ENCODE measurements around the gene HECW1.
"Not testable (repeated sequence)": the region's sequence is repeated elsewhere in the genome, so short reads cannot be mapped to it uniquely, and the experiment has no call there.

Gene HECW1

DNA sequence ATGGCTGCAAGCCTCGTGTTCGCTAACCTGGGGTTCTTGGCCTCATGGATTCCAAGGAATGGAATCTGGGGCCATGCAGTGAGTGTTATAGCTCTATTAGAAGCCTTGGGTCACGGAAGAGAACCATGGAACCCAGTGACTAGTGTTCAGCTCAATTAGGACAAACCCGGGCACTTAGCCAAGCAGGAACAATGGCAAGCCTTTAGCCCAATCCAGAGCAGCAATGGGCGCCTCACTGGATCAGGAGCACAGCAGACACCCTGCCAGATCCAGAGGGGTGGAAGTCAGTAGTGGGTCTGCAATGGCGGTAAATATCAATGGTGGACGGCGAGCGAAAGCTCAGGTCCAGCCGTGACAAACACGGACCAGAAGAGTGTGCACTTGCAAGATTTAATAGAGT, 98.1 kb downstream of the HECW1 start:
- not testable (repeated sequence) for ATAC-seq

DNA sequence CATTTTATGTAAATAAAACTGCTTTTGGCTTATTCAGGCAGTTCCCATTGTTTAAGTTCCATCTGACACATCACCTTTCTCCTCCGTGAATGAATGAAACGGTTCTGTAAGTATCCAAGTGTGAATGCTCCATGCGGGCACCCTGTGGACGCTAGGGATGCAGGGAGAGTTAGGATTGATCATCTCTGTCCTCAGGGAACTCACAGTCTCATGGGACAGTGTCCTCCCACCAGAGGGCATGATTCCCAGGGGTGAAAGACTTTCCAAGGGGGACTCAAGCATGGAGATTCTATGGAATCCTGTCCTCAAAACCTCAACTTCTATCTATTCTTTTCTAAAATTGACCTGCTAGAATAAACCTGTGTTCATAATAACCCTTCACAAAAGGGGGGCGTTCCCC, 98.8 kb downstream of the HECW1 start:
- ATAC-seq = no peak

DNA sequence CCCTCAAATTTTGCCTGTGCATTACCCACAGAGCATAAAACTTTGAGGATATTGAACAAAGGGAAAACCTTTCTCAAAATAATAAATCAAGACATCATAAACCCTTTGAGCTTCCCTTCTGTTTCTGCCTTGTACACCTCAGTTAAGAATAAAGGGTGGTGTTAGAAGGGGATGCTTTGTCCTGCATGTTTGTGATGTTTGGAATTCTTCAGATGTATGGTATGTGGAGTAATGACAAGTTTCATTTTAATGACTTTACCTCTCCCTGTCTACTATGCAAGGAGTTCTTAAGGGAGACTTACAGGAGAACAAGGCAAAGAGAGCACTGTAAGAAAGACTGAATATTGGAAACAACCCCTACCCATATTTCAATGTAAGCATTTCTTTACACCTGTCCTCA, 99.2 kb downstream of the HECW1 start:
- no peak for ATAC-seq

DNA sequence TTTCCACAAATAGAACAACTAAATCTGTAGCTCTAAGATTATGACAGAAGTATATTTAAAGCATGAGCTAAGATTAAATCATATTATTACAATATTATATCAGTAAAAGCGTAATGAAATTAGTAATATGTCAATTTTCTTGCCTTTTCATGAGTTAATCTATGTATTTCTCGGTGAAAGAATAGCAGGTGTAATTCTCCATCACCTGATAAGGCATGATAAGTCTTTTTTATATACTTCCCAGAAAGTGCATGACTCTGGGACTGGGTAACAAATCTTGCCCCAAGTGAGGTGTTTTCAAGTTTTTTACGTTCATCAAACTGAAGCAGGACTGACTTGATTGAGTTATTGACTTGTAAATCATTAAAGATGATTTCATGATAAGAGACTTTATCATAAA, 100.5 kb downstream of the HECW1 start:
- no peak for ATAC-seq

DNA sequence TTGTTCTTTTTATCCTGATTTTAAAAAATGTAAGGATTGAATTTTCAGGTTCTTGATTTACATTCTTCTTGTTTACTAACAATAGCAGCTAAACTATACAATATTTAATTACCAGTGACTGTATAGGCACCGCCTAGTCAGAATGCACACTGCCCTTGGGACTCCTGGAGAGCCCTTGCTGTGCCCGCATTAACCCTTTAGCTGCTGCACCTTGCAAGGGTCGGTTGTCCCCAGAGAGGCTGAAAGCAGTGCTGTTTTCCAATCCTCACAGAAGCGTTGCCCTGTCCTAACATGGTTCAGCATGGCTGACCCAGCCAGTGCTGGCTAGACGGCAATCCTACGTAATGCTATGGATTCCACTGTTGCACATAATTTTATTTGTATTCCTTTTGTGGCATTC, 102.6 kb downstream of the HECW1 start:
- no peak for ATAC-seq

DNA sequence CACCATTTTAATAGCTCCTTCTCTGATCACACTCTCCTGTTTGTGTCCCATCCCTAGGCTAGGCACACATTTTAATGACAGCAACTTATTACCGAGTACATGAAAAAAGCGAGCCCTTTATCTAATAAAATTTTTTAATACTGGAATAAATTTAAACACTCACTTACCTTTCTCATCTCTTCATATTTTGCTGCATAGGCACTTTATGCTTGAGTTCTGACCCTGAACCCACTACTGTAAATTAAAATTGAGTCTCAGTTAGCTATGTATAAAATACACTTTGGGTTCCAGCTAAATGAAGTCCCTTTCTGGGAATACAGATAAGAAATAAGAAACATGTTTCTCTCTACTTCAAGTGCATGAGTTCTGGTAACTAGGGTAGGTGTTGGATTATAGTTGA, 104.6 kb downstream of the HECW1 start:
- no peak for ATAC-seq

DNA sequence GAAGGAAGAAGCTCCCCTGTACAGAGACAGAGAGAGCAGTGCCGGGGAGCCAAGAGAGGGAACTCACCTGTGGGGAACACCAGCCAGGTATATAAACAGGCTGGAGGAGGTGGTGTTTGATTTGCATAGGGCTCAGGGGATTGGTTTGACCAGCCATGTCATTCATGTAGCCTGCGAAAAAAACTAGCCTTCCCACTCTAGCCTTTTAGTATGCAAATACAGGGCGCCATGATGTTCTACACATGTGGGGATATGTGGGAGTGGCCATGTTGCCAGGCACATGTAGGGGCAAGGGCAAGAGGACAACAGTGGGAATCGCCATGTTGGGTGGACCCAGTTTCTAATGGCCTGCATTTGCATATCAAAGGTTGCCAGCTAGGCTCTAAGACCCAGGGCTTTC, 106.5 kb downstream of the HECW1 start:
- not testable (repeated sequence) for ATAC-seq

DNA sequence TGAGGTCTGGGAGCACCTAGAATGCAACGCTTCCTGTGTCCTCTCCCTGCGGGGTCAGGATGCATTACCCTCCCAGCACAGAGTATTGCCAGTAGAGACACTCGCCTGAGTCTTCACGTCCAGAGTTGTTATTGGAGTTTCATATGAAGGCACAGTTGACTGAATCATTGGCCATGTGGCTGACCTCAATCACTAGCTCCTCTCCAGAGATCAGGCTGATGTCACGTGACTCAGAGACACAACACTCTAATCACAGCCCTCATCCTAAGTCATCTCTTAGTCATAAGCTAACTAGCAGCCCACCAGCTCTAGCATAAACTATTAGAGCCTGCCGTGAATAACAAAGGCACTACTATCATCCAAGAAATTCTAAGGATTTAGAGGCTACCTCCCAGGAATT, 107.8 kb downstream of the HECW1 start:
- peak in 1 of 2 donors; percentile 38 for ATAC-seq

DNA sequence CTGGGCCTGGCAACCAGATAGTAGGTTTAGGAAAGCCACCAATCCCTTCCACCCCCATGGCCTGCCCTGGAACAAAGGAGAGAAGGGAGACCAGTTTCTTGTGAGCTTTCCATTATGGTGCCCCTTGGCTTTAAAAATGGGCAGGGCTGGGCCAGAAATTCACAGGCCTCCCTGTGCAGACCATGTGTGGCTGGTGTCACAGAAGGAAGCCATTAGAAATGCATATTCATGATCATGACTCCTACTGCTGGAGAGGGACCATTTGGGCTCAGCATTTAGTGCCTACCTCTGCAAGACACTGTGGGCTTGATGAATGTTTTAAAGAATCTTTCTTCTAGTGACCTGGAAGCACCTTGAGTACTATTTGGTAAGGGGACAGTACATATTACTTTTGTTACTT, 108.3 kb downstream of the HECW1 start:
- no peak for ATAC-seq

DNA sequence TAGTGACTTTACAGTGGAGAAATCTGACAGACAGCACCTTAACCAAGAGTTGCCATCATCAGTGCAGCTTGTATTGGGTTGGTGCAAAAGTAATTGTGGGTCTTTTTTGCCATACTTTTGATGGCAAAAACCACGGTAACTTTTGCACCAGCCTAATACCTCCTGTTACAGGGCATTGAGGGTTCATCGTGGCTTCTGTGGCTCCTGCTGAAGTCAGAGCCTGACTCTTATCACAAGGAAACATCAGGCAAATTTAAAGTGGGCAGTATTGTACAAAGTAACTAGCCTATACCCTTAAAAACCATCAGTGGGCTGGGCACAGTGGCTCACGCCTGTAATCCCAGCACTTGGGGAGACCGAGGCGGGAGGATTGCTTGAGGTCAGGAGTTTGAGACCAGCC, 117.4 kb downstream of the HECW1 start:
- no peak for ATAC-seq

DNA sequence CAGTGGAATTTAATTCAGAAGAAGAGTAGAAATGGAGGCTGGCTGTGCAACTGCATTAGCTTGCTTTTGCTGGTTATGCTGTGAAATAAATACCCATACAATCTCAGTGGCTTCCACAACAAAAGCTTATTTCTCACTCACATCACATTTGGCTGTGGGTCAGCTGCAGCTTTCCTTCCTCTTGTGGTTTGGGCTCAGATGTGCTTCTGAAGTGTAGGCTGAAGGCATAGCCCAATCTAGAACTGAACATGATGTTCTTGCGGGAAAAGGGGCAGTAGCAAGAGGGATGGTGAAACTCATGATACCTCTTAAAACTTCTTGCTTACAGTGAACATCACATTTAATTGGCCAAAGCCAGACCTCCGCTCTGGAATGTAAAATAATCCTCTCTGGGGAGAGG, 119.9 kb downstream of the HECW1 start:
- ATAC-seq = no peak

DNA sequence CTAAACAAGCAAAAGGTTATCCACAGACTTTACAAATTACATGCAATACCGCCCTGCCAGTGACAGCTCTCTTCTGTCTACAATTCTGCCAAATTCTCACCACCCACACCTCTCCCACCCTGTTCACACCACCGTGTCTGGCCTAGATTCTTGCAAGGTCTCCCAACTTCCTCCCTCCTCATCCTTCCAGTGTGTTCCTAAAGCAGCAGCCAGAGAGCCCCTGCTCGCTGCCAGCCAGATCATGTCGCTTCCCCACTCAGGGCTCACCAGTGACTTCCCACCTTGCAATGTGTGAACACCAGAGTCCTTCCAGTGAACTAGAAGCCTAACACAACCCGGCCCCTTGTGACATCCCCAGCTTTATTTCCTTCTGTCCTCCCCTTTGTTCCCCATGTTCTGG, 121.6 kb downstream of the HECW1 start:
- ATAC-seq = no peak

DNA sequence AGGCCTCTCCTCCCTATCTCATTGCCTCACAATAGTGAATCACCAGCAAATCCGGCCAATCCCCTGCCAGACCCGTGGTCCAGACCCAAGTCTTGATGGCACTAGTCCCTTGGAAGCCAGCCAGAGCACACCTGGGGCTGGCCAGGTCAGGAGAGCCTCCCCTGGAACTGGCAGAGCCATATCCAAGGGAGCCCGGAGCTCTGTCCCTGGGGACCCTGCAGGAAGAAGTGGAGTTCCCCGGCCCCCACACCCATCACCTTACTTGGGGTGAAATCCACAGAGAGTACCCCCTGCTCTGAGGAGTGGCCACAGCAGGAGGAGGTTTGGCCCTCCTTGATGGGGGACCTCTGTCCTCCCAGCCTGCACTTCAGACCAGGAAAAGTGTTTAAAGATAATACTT, 122.5 kb downstream of the HECW1 start:
- ATAC-seq = no peak

DNA sequence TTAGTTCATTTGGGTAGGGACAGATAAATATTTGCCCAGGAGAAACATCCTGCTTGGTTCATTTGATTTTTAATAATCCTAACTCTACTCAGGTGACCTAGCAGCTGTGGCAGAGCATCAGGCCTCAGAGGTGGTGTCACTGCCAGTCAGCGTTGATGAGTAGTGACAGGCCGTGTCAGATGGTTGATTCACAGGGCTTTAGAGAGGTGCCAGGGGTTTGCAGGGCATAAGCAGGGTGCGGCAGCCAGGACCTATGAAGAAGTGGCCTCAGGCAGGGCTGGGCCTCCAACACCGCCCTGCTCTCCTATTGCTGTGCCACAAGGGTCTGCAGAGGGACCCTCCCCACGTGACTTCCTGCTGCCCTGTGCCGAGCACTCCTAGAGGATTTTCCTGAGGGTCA, 128.1 kb downstream of the HECW1 start:
- ATAC-seq = no peak

DNA sequence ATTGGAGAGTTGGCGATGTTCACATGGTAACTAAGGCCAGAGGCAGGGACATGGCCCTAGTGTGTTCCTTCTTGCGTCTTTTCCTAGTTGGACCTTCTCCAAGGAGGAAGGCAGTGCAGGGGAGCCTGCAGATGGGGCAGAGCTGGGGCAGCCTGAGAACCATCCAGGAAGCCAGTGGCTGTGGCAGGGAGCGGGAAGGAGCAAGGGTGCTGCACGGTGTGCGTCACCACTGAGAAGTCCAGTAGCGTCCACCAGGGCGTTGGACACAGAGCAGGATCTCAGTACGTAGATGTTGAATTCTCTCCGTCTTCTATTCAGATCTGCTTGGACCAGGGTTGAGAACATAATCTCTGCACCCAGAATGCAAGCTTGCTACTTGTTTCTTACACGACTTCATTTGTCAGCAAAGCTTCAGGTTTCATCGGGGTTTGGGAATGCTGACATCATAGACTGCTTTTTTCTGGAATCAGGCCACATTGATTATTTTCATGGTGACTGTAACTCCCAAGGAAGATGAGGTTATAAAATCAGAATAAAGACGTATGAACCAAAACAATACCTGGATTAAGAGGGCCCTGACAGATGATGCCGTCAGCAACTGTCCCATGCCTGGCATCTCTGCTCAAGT, 130.3 kb downstream of the HECW1 start:
- no peak for ATAC-seq

DNA sequence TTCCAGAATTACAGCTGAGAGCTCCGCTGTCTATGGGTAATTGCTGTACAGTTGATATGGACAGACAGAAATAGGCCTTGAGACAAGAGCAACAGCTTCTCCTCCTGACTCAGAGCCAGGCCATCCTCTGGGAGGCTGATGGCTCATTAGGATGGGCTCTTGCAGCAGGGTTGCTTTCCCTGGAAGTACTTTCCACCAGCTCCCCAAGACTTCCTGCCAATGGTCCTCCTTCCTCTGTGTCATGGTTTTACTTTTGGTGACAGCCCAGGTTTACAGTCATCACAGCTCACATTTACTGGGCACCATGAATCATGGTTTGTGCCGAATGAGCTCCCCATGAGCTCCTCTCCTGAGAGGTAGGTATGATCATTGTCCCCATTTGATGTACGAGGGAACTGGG, 131.8 kb downstream of the HECW1 start:
- no peak for ATAC-seq

DNA sequence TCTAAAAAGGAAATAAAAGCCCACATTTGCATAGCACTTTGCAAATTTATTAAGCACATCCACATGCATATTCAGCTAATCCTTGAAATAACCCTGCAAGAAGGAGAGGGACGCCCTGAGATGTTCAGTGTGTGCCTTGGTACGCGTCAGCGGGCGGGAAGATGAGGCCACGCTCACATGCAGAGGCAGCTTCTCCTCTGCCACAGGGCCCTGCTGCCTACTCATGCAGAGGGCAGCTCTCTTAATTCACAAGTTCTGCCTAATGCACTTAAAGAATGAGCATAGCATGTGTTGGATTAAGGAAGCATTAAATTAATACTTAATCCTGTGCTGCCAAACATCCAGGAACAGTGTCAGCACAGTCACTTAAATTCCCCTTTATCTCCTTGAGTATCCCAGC, 132.3 kb downstream of the HECW1 start:
- no peak for ATAC-seq

DNA sequence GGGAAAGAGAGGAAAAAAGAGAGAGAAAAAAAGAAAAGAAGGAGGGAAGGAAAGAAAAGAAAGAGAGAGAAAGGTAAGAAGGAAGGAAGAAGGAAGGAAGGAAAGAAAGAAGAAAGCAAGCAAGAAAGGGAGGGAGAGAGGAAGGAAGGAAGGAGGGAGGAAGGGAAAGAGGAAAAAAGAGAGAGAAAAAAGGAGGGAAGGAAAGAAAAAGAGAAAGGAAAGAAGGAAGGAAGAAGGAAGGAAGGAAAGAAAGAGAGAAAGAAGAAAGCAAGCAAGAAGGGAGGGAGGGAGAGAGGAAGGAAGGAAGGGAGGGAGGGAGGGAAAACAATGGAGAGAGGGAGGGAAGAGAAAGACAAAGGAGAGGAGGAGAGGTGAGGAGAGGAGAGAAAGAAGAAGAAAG, 135.3 kb downstream of the HECW1 start:
- no peak for ATAC-seq

DNA sequence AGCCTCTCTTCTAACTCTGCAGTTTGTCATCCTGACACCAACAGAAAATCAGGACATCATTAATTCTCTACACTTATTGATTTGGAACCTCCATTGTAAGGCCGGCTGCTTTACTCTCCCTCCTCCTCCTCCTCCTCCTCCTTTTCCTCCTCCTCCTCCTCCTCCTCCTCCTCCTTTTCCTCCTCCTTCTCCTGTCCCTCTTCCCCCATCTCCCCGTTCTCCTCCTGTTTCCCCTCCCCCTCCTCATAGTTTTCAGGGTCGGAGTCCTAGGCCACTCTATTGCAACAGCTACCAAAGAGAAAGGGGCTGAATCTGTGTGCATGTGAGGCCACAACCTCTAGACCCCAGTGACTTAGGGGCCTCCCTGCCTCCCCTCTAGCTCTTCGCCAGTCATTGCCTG, 136.1 kb downstream of the HECW1 start:
- ATAC-seq = no peak

DNA sequence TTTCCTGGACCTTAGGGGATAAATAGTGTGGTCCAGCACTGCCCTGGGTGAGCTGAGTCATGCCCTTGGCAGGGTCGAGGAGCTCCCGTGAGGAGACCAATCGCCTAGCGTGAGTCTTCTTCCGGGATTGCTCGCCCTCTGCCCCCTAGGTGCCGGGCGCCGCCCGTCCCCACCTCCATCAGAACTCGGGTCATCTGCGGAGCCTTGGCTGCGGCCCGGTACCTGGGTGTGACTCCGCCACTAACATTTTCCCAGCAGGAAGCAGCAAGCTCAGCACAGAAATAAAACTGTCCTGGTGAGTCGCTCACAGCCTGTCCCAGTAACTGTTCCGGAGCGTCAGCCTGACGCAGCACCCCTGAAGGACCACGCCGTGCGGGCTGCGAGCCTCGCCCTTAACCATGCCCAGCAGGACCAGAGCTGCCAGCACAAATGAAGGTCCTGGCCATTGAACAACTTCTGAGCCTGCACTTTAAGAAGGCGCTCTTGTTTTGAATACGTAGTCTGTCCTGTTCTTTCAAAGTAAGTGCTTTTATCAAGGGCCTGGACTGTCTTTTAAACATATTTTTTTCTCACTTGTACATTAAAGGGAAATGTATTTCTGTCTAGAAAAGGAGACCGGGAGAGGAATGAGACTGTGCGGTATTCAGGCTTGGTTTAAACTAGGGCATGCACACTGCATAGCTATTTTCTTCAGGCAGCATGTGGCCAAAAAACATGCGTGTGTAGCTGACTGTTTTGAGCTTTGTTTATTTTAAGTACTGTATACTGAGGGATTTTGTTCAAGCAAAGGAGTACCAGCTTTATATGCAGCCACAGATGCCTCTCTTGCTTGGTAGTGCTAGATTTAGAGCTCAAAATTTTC, 136.7 kb downstream of the HECW1 start:
- ATAC-seq = no peak

DNA sequence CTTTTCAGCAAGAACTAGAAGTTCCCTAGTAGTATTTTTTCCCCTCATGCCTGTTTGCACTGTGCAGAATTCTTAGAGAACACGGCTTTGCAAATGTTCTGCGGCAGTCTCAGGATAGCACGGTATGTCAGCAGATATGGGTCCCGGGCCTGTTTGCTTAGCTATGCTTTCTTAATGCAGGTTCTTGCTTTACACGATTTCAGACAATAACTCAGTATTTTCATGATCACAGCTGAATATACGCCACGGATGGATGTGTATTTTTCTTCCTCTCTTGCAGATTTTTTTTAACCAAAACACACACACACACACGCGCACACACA, 137.3 kb downstream of the HECW1 start:
- no peak for ATAC-seq

DNA sequence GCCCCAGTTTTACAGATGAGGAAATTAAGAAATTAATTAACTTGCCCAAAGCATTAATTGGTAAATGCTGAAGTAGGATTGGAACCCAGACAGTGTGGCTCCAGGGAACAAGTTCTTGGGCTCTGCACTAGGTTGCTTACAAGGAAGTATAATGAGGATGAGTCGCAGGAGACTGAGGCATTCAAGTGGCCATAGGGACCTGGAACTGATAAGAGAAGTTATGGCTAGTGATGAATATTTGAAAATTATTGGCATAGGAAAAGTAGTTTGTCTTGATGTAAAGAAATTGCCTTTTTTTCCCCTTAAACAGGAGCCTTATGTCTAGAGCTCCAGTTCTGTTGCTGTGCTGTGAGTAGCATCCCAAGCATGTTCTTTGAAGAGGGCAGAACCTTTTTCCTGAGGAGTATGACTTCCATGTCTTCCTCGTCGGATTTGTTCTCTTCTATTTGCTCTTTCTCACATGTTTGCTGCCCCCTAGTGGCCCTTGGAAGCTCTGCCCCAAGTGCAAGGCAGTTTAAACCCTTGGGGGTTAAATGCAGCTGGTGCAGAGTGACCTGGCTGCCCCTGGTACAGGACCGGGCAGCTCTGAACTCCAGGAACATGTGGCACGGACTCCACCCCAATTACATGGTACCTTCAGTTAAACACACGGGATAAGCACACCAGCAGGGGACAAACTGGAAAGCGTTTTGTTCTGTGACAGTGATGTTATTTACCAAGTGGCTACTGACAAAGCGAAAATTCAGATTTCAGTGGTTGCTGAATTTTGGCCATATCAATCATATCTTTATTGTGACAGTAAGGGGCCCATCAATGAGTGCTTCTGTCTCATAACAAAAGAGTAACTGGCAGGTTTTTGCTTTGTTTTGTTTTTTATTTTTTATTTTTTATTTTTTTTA, 148.8 kb downstream of the HECW1 start:
- ATAC-seq = peak; percentile 44 to 64

DNA sequence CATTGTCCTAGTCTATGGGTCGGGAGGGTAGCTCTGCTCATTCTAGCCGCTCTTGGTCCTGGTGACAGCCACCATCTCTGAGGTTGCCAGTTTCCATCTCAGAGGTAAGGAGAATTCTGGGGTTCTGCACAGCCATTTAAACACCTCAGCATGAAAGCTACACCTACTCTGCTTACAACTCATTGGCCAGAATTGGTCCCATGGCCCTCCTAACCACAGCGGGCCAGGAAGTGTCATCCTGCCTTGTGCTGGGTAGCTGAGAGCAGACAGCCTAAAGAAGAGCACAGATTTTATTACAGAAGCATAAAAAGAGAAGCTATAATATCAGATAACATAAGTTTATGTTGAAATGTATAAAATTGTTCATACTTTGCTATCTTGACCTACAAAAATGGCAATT, 152.7 kb downstream of the HECW1 start:
- no peak for ATAC-seq

All from activated CD4-positive, CD25-positive, alpha-beta regulatory T cell treated with anti-CD3 and anti-CD28 coated beads, Interleukin-2, amount 50 U/mL, for 24 hours (primary cell).